ENCODE results near the gene MISP. TPM values are rescaled to one million over a fixed set of nuclear protein-coding genes. Genes with fewer than 3 reads are reported as not detected.

The MISP gene
- total and polyA plus RNA-seq, 2 of the 4 experiments (the other 2 are of a cell fraction) = not detected

- peaks cover 6% of the 10 kb centered on the region; the same call in 1 of the 2 replicates for H3K36me3 ChIP-seq (ENCODE audit: control insufficient read depth, insufficient read depth, low read length)
- POLR2A ChIA-PET (ENCODE audit: unreplicated experiment) = no interaction called here
- H2BK15ac ChIP-seq (ENCODE audit: low read depth, low read length) = no peak overlapping the region
- H3K14ac ChIP-seq (replicated peaks; ENCODE audit: low read depth, low read length) = no peak overlapping the region
- ATAC-seq (ENCODE audit: low read depth) (no peak), DNase-seq (no peak)
- no peaks in the 10 kb centered on the region; a peak in 1 of 4 replicates for H3K79me1 ChIP-seq (ENCODE audit: low read depth in 1 of 2, low read length in 2 of 2)
- peaks cover 3% of the 10 kb centered on the region for H4K20me1 ChIP-seq (ENCODE audit: insufficient read depth, low read length)
- no peak overlapping the region for H2AFZ ChIP-seq (replicated peaks; ENCODE audit: low read length, poor library complexity)
- H2BK20ac ChIP-seq (ENCODE audit: low read depth, low read length) = no peak overlapping the region
- H4K91ac ChIP-seq (ENCODE audit: insufficient read depth, low read depth, low read length) = no peak overlapping the region
- no peak overlapping the region for H3K23ac ChIP-seq (ENCODE audit: low read depth, low read length)
- CTCF ChIA-PET = interaction anchor here (0.6 kb wide), 1 partner anchor 146 kb away, joined by 3 read pairs; no protein-coding TSS in a partner anchor
- no TSS peak for BruUV-seq (replicated peaks)
- intact Hi-C loops (cut with micrococcal nuclease) = no loop called here
- TF ChIP-seq MAFK (IDR thresholded peaks at IDR 0.05; ENCODE audit: low read depth, low read length) = no peak
- no peak for TF ChIP-seq MAZ (IDR thresholded peaks at IDR 0.05; ENCODE audit: borderline replicate concordance, low read depth, low read length)
- TF ChIP-seq POLR2A (IDR thresholded peaks at IDR 0.05; ENCODE audit: low read depth, low read length) = no peak
- TF ChIP-seq CHD1 (IDR thresholded peaks at IDR 0.05; ENCODE audit: low read depth, low read length) = no peak
- no peak for TF ChIP-seq CEBPB (IDR thresholded peaks at IDR 0.05; ENCODE audit: low read depth, low read length)
- no peak for TF ChIP-seq RFX5 (IDR thresholded peaks at IDR 0.05; ENCODE audit: low read depth, low read length)
- no peak for TF ChIP-seq RCOR1 (IDR thresholded peaks at IDR 0.05; ENCODE audit: insufficient replicate concordance, low read length)
- no peak for TF ChIP-seq FOS (IDR thresholded peaks at IDR 0.05; ENCODE audit: low read depth, low read length)
- TF ChIP-seq CTCF (conservative IDR thresholded peaks at IDR 0.05; ENCODE audit: low read depth, low read length) = no peak
- no peak for TF ChIP-seq SMC3 (IDR thresholded peaks at IDR 0.05; ENCODE audit: low read depth, low read length)
- 49% methylated on average over 17 of the region's 58 CpGs; no CpG with 5 or more reads in 1 of the 2 experiments for WGBS, 2 experiments (ENCODE audit: extremely low coverage in 2 of 2, insufficient read length in 1 of 2)
- H3K9ac ChIP-seq (ENCODE audit: low read depth, low read length) = no peak overlapping the region
- H3K27me3 ChIP-seq (ENCODE audit: control insufficient read depth, insufficient read depth, low read length) = peaks cover 2% of the 10 kb centered on the region; the same call in 1 of the 2 replicates
- in situ Hi-C loops (cut with MboI; ENCODE audit: low sequenced_read_pairs) = no loop called here
- no peak overlapping the region for H3K56ac ChIP-seq (ENCODE audit: extremely low read depth, insufficient read depth, low read length)
- H2BK5ac ChIP-seq (ENCODE audit: low read depth, low read length, poor library complexity, severe bottlenecking) = no peak overlapping the region
- H3K27ac ChIP-seq (ENCODE audit: insufficient read depth, low read length) = no peak overlapping the region
- H2BK120ac ChIP-seq (ENCODE audit: low read depth, low read length) = no peak overlapping the region
- peaks cover 4% of the 10 kb centered on the region; the same call in 1 of the 2 replicates for H3K4me1 ChIP-seq (ENCODE audit: control insufficient read depth, insufficient read depth, low read length)
- H4K8ac ChIP-seq (ENCODE audit: low read depth in 2 of 2, low read length in 2 of 2) = no peak overlapping the region
- H3K4me2 ChIP-seq (ENCODE audit: low read depth, low read length) = no peak overlapping the region
- no peak overlapping the region for H4K5ac ChIP-seq (ENCODE audit: low read depth, low read length)
- H3K18ac ChIP-seq (ENCODE audit: low read depth, low read length) = no peak overlapping the region
- H3K4me3 ChIP-seq (ENCODE audit: insufficient read depth, low read depth, low read length) = no peak overlapping the region
- no peak overlapping the region for H3K4ac ChIP-seq (ENCODE audit: low read depth, low read length)
- dilution Hi-C loops (cut with HindIII; ENCODE audit: low sequenced_read_pairs, unreplicated experiment) = no loop called here
- H3K9me3 ChIP-seq (ENCODE audit: control insufficient read depth, insufficient read depth, low read length) = peaks cover 3% of the 10 kb centered on the region
- no peak overlapping the region for H2AK9ac ChIP-seq (replicated peaks; ENCODE audit: low read depth, low read length, poor library complexity)
- H3K9me1 ChIP-seq (ENCODE audit: insufficient read depth, low read length) = no peaks in the 10 kb centered on the region
- no peak overlapping the region for H2AK5ac ChIP-seq (ENCODE audit: low read depth, low read length)
Observed at GRCh38 chr19:720345-721160, 30.4 kb upstream of the MISP start.
